GM13976 (cell line): Measurements from ENCODE around the gene FNDC3B.

ENCODE experiments used
- DNase-seq: peaks from one replicate; pipeline ENCODE4 v3.0.0; 2012; ENCODE audit warnings: low spot score
- in situ Hi-C: fragments of 300-500 bp; cut with MboI; formaldehyde crosslinking; loops from one replicate; pipeline ENCODE4 v1.12.0; 2022; ENCODE audit warnings: low sequenced_read_pairs, mixed read lengths, inconsistent platforms; ENCODE audit not compliant: unreplicated experiment
- TF ChIP-seq, protein P1 (sequence below): IDR thresholded peaks from 2 replicates; pipeline ENCODE4 v1.5.1; 2012; ENCODE audit warnings: borderline replicate concordance, mild to moderate bottlenecking; ENCODE audit not compliant: insufficient read depth; ENCODE audit errors: extremely low read depth, missing control alignments, control extremely low read depth

Gene FNDC3B

DNA sequence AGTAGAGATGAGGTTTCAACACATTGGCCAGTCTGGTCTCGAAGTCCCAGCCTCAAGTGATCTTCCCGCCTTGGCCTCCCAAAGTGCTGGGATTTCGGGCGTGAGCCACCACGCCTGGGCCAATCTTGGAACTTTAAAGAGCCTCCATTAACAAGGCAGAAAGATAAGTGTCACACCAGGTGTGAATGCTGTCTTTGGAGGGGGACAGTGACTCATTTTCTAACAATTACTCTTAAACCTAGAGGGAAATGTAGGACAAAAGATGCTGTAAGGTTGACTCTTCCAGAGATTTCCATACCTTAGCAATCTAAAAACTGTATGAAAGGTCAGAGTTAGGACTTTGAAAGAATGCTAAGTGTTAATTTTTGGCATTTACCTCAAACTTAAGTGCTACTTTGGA is 84.9 kb downstream of the FNDC3B start:
- in situ Hi-C loops: no loop called here
- DNase-seq: no peak
- TF ChIP-seq, protein P1, sequence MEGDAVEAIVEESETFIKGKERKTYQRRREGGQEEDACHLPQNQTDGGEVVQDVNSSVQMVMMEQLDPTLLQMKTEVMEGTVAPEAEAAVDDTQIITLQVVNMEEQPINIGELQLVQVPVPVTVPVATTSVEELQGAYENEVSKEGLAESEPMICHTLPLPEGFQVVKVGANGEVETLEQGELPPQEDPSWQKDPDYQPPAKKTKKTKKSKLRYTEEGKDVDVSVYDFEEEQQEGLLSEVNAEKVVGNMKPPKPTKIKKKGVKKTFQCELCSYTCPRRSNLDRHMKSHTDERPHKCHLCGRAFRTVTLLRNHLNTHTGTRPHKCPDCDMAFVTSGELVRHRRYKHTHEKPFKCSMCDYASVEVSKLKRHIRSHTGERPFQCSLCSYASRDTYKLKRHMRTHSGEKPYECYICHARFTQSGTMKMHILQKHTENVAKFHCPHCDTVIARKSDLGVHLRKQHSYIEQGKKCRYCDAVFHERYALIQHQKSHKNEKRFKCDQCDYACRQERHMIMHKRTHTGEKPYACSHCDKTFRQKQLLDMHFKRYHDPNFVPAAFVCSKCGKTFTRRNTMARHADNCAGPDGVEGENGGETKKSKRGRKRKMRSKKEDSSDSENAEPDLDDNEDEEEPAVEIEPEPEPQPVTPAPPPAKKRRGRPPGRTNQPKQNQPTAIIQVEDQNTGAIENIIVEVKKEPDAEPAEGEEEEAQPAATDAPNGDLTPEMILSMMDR: no peak

DNA sequence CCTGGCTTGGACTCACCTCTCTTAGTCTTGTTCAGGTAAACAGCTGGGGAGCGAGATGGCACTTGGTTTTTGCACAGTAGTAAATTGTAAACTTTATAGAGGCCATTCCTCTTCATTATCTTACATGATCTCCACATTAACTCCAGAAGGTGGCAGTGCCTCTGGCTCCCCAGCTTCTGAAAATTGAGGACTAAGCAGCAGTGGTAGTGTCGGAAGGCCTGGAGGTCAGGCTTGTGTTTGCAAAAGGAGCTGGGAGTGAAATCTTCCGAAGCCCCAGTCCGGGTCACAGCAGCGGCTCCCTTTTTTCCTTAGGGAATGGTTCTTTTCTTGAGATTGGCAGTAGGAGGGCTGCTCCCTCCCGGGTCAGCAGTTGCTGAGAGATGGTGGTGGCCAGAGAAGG is 85.7 kb downstream of the FNDC3B start:
- TF ChIP-seq, protein P1: no peak
- in situ Hi-C loops: no loop called here
- DNase-seq: no peak

- in situ Hi-C loops: no loop called here
- TF ChIP-seq, protein P1: no peak
- DNase-seq: no peak
Measured at GRCh38 chr3:172125963-172126457, 86.6 kb downstream of the FNDC3B start.

DNA sequence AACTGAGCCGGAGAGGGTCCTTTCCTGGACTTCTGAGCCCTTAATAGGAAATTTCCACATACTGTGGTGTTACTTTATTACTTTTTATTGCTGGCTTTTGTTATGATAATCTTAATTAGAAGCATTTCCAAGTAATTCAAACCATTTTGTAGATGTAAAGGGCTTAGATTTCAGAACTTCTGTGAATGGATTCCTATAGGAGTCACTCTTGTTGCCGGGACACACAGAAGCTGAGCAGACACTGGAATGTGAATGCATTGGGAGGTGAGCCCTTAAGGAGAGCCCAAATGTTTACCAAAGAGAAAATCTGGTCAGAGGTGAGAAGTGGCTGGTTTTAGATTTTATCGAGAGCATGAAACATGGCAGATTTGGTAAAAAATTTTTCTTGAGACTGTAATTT is 87.4 kb downstream of the FNDC3B start:
- DNase-seq: no peak
- TF ChIP-seq, protein P1: no peak
- in situ Hi-C loops: no loop called here

DNA sequence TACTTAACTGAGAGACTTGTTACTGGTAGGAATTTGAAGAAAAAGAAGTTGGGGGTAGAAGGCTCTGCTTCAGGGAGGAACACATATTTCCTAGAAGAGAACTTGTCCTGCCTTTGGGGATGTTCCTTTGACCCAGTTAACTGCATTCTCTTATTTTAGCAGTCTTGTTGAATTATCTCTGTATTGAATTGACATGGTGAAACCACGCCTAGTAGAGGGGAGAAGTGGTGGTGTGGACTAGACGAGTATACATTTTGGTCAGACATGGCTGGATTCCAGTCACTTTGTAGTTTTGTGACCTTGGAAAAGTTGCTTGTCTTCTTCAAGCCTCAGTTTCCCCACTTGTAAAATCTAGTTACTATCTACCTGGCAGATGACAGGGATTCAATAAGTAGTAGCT is 87.8 kb downstream of the FNDC3B start:
- no peak for DNase-seq
- in situ Hi-C loops: no loop called here

DNA sequence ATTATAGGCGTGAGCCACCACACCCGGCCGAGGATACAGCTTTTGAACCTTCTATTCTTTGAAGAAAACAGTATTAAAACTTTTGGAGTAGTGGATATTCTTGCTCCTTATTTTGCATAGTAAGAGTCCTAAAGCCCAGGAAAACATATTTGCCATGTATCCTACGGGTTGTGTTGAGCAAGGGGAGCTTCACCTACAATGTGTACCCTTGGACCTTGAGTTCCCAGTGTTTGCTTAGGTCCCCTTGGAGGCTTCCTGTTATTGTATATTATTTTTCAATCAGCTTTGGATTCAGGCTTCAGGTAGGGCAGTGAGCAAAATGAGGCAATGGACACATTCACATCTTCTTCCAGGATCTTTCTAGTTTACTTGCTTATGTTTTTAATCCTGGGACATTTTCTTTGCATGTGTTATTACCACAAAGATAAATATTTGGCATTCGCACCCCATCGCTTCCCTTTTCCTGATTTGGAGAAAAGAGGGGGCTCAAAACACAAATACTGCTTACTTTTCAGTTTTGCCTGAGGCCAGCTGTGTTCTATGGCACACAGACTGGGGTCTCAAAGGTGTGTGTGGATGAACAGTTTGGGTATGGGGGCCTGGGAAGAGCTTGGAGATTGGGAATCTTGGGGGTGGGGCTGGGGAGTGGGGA is 88.7 kb downstream of the FNDC3B start:
- in situ Hi-C loops: no loop called here
- DNase-seq: no peak
- TF ChIP-seq, protein P1: no peak

More for the DNA sequence above, 87.8 kb downstream of the FNDC3B start:
- TF ChIP-seq, protein P1: no peak
